GM13977 (cell line): ENCODE data around the gene C3orf18.

Experiments used
- DNase-seq: peaks from one replicate; pipeline ENCODE4 v3.0.0; 2012; ENCODE audit warnings: low spot score
- CTCF ChIP-seq: IDR thresholded peaks from 2 replicates; pipeline ENCODE4 v1.5.1; 2012; ENCODE audit warnings: mild to moderate bottlenecking, control low read depth; ENCODE audit not compliant: insufficient read depth; ENCODE audit errors: extremely low read depth, missing control alignments
- in situ Hi-C: fragments of 300-500 bp; cut with MboI; formaldehyde crosslinking; loops from one replicate; pipeline ENCODE4 v1.12.0; 2022; ENCODE audit warnings: low sequenced_read_pairs, low pct_unique_long_range_greater_than_20kb, mixed read lengths, inconsistent platforms; ENCODE audit not compliant: unreplicated experiment

Gene C3orf18

GRCh38 chr3:50587373-50587772, 19.8 kb upstream of the C3orf18 start:
- DNase-seq, result no peak
- in situ Hi-C loops, result no loop called here
- no peak for TF ChIP-seq CTCF

GRCh38 chr3:50586763-50587070, 19.2 kb upstream of the C3orf18 start:
- in situ Hi-C loops, result no loop called here
- no peak for DNase-seq
- TF ChIP-seq CTCF, result no peak

- no peak for TF ChIP-seq CTCF
- in situ Hi-C loops, result no loop called here
- DNase-seq, result peak; percentile 63
Observed at GRCh38 chr3:50585919-50586762, 18.6 kb upstream of the C3orf18 start.

- in situ Hi-C loops, result no loop called here
- no peak for DNase-seq
- TF ChIP-seq CTCF, result no peak
Observed at GRCh38 chr3:50584391-50584790, 16.8 kb upstream of the C3orf18 start.

GRCh38 chr3:50583897-50584296, 16.4 kb upstream of the C3orf18 start:
- DNase-seq, result no peak
- TF ChIP-seq CTCF, result no peak
- in situ Hi-C loops, result no loop called here

- TF ChIP-seq CTCF, result no peak
- no peak for DNase-seq
- in situ Hi-C loops, result no loop called here
Observed at GRCh38 chr3:50582083-50582482, 14.5 kb upstream of the C3orf18 start.
